HG03060 (cell line): ENCODE measurements around the gene ZNF445.
"Not testable (repeated sequence)": the region's sequence is repeated elsewhere in the genome, so short reads cannot be mapped to it uniquely, and the experiment has no call there.

Experiments used
- ATAC-seq: cut with Tn5 transposase; IDR thresholded peaks from one replicate; pipeline ENCODE4 v1.9.1; 2021; ENCODE audit warnings: low read depth, moderate number of reproducible peaks; ENCODE audit not compliant: unreplicated experiment

ZNF445 gene

GRCh38 chr3:44439499-44440295 lies 37.8 kb downstream of the ZNF445 start:
- peak; percentile 96 for ATAC-seq

- no peak for ATAC-seq
Measured at GRCh38 chr3:44437800-44438199, 39.7 kb downstream of the ZNF445 start.

- no peak for ATAC-seq
Measured at GRCh38 chr3:44436181-44436580, 41.3 kb downstream of the ZNF445 start.

GRCh38 chr3:44434834-44435510 lies 42.5 kb downstream of the ZNF445 start:
- ATAC-seq: no peak

GRCh38 chr3:44430466-44430865 lies 47.0 kb downstream of the ZNF445 start:
- ATAC-seq: no peak

DNA sequence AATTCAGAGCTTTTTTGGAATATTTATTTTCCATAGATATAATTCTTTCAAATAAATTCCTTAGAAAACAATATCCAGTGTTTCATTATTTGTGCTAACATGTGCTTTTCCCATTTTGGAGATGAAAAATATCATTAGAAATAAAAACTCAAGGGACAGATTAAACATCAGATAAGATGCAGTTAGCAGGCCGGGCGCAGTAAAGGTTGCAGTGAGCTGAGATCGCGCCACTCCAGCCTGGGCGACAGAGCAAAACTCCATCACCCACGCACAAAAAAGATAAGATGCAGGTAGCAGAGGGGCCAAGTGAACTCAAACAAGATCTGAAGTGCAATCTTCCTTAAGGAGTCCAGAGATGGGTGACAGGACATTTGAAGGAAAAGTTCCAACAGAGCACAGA lies 48.0 kb downstream of the ZNF445 start:
- no peak for ATAC-seq

DNA sequence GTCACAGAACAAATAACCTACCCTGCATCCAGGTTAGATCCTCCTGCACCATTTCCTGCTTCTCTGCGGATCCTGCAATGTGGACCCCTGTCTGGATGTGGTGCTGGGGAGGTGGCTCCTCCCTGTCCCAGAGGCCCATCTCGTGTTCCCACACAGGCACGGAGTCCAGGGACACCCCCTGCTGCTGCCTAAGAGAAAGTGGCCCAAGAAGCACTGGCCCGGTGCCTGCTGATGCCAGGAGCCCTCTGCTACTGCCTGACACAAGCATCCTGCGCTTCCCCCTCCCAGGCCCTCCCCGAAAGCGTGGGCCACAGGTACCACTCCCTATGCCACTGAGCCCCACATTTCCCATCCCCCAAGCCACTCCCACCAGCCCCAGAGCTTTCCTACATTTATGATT lies 48.6 kb downstream of the ZNF445 start:
- ATAC-seq: no peak

GRCh38 chr3:44427683-44428082 lies 49.8 kb downstream of the ZNF445 start:
- no peak for ATAC-seq

DNA sequence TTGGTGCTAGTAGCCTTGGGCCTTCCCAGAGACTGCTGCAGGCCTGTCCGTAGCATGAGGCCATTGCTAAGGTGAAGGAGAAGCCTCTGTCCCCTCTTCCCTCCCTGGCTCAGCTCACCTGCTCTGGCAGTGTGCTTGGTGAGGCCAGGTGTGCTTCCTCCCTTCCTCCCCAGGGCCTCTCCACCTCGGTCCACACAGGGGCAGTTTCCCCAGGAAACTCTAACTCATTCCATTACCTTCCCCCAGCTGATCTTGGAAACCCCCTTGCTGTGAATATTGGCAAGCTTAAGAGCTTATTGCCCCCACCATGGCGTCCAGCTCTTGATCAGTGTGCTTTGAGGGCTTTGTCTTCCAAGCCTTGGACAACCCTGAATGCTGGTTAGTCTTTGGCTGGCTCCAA lies 52.7 kb downstream of the ZNF445 start:
- no peak for ATAC-seq

DNA sequence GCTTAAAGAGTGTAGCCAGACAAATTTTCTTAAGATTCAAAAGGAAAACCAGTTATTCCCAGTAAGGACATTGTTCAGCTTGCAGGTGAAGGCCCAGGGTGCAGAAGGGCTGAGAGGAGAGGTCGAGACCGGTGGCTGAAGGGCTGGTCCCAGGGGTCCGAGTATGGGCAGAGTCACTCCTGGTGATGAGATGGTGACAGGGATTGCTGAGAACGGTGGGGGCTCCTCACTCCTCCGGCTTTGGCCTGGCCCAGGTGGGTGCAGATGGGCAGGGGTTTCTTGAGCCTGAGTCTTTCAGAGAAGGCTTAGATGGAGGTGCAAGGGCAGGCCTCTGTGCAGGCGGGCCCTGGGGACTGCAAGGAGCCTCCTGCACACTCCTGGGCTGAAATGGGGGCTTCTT lies 56.2 kb downstream of the ZNF445 start:
- ATAC-seq: no peak

DNA sequence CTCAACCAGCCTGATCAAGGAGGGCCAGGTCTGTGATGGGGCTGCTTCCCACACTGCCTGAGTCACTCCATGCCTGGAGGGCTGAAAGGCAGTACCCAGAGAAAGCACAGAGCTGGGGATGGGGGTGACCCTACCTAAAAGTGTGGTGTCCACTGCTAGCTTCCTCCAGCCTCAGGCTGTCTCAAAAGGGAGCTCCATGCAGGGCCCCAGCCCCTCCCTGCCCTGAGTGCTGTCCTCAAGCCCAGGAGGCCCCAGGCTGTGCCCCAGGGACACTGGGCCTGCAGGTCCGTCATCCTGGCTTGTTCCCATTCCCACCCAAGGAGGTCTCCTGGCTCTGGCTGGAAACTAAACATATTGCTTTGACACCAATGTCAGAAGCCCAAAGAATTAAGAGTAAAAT lies 56.8 kb downstream of the ZNF445 start:
- ATAC-seq: no peak

DNA sequence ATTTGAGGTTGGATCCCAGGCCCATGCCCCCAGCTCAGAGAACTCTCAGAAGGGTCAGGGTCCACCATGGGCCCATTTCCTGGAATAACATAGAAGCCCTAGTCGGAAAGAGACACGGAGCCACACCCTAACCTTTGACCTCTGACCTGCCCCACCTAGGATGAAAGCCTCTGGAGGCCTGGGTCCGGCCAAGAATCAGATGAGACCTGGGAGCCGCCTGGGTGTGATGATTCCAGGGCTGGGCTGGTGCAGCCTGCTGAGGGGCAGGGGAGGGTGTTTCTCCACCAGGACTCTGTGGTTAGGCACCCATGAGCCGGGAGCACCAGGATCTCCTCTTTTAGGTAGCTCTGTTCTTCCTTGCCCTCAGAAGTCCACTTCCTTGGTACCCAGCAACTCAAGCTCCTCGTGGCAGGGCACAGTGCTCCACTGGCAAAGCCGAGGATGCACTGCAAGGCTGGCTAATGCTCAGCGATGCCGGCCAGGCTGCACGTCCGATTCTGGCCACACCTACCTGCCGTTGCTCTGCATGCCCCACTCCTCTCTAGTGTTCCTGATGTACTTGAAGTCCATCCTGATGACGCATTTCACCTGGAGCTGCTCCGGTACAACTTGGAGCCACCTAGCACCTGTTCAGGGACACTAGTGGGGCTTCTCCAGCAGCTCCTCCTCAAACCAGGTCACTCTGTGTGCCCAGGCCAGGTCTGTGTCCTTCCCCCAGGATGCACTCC lies 57.4 kb downstream of the ZNF445 start:
- ATAC-seq: no peak

- ATAC-seq: no peak
Measured at GRCh38 chr3:44419116-44419922, 58.2 kb downstream of the ZNF445 start.

DNA sequence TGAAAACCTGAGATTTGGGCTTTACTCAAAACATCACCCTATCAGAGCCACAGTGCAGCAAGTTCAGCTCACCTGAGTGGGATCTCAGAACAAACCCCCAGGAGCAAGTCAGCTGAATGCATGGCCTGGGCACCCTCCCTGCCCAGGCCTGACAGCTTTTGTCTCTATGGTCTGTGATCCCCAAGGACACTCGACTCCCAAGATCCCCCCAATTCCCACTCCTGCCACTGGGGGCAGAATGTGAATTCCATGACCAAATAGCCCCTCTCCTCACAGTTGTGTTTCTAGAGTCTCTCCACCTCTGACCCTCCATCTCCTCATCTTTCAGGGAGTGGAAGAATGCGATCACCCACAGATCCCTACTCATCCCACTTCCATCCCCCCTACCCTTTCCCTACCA lies 58.9 kb downstream of the ZNF445 start:
- no peak for ATAC-seq

DNA sequence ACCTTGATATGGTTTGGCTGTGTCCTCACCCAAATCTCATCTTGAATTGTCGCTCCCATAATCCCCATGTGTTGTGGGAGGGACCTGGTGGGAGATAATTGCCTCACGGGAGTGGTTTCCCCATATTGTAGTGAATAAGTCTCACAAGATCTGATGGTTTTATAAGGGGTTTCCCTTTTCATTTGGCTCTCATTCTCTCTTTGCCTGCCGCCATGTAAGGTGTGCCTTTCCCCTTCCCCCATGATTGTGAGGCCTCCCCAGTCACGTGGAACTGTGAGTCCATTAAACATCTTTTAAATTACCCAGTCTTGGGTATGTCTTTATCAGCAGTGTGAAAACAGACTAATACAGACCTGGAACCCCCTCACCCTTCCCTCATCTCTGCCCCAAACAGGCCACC lies 59.4 kb downstream of the ZNF445 start:
- not testable (repeated sequence) for ATAC-seq

DNA sequence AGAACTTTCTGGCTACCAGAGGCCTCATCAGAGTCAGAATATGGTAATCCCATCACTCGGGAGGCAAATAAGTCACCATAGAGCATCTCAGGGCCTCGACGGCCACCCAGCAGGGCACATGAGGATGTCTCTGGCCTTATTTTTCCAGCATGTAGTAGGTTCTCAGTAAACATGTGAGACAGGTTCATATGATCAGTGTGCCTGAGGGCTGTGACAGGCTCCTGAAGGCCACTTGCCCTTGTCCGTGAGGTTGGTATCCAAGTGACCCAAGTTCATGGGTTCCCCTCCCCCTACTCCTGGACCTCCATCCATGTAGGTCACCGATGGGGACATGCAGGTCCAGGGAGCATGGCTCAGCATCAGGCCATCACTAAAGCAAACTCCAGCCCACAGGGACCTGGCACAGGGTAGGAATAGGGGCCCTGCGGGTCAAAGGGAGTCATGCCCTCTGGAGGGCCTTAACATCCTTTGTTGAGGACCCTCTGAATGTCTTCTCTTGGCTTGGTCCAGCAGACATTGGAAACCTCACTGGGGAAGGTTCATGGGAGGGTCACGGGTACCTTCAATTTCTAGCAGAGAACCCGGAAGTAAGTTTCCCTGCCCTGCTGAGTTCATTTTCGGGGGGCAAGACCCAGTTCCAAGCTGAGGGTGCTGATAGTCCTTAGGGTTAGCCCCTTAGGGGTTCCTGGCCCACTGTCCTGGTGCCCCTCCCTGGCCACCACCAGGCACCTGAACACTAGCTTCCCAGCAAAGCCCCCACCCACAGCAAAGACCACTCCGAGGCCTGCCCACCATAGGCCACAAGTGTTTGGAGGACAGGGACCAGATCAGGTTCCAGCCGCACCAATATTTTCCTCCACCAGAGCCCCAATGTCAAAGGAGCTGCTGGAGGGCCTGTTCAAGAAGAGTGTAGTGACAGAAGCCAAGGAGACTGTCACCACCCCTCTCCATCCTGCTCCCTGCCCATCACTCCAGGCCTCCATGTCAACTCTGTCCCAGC lies 61.1 kb downstream of the ZNF445 start:
- ATAC-seq: no peak

DNA sequence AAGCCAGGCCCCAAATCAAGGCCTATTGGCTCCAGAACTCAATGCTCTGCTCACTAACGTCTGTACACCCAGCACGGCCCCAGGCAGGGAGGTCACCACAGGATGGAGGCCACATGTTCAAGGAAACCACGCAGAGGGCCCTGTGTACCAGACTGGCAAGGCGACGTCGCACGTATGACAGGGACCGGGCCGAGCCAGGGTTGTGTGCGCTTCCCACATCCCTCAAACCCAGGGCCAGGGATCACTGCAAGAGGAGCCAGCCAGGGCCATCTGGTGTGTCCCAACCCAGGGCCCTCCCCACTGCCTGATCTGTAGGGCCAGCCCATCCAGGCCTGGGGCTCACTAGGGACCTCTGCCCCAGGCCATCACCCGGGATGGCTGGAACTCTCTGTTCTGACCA lies 62.0 kb downstream of the ZNF445 start:
- ATAC-seq: no peak

GRCh38 chr3:44414517-44415090 lies 62.9 kb downstream of the ZNF445 start:
- ATAC-seq: no peak

DNA sequence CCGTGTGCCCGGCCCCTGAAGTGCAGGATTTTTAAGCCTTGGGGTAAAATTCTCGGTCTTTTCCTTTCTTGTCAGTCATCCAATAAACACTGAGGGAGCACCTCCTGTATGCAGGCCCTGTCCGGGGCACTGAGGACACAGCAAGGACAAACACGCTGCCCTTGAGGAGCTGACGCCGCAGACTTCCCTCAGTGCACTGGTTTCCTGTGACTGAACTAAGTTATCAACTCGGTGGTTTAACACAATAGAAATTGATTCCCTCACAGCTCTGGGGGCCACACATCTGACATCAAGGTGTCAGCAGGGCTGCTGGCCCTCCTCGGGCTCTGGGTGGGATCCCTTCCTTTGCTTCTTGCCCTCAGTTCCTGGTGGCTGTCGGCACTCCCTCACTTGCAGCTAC lies 65.1 kb downstream of the ZNF445 start:
- ATAC-seq: no peak
